Stimulated activated naive CD4-positive, alpha-beta T cell (primary cell): ENCODE results near the gene RBBP8.
A peak's percentile ranks its signal among the peaks of the same experiment; 100 is the strongest.
"Not testable (repeated sequence)": the region's sequence is repeated elsewhere in the genome, so short reads cannot be mapped to it uniquely, and the experiment has no call there.

Experiments used
- DNase-seq, 6 experiments: peaks; one replicate each; lab custom pipeline; 2025; lab: John Stamatoyannopoulos, UW

Gene RBBP8

GRCh38 chr18:22933206-22933965 is at the start of gene RBBP8:
Gene RBBP8 (plus strand): TSS chr18:22933328. CDS start chr18:22936852, 3,524 bp downstream.
- DNase-seq: peak; percentile 60 to 89 (median 71)

- no peak for DNase-seq
Observed at GRCh38 chr18:22883827-22884226, 49.3 kb upstream of the RBBP8 start.

GRCh38 chr18:22885694-22886093 is 47.4 kb upstream of the RBBP8 start:
- DNase-seq: not testable (repeated sequence)

- DNase-seq: no peak
Observed at GRCh38 chr18:22899421-22899820, 33.7 kb upstream of the RBBP8 start.

GRCh38 chr18:22900558-22901238 is 32.4 kb upstream of the RBBP8 start:
- DNase-seq: no peak

- DNase-seq: no peak
Observed at GRCh38 chr18:22902093-22902492, 31.0 kb upstream of the RBBP8 start.

GRCh38 chr18:22903248-22903647 is 29.9 kb upstream of the RBBP8 start:
- DNase-seq: not testable (repeated sequence)

- no peak for DNase-seq
Observed at GRCh38 chr18:22912149-22912548, 21.0 kb upstream of the RBBP8 start.

- no peak for DNase-seq
Observed at GRCh38 chr18:22912835-22913234, 20.3 kb upstream of the RBBP8 start.

GRCh38 chr18:22913861-22914260 is 19.3 kb upstream of the RBBP8 start:
- DNase-seq: no peak

- DNase-seq: no peak
Observed at GRCh38 chr18:22914633-22915032, 18.5 kb upstream of the RBBP8 start.

- DNase-seq: no peak
Observed at GRCh38 chr18:22915337-22915736, 17.8 kb upstream of the RBBP8 start.

- no peak for DNase-seq
Observed at GRCh38 chr18:22921772-22922171, 11.4 kb upstream of the RBBP8 start.

GRCh38 chr18:22924589-22924988 is 8.5 kb upstream of the RBBP8 start:
- DNase-seq: no peak

GRCh38 chr18:22926454-22926853 is 6.7 kb upstream of the RBBP8 start:
- DNase-seq: no peak

GRCh38 chr18:22928339-22928738 is 4.8 kb upstream of the RBBP8 start:
- DNase-seq: no peak

GRCh38 chr18:22930089-22930713 is 2.9 kb upstream of the RBBP8 start:
- DNase-seq: peak; percentile 45 to 71 (median 59)

GRCh38 chr18:22932885-22933205 is 283 bp upstream of the RBBP8 start:
- DNase-seq: no peak

- no peak for DNase-seq
Observed at GRCh38 chr18:22933966-22934423, 867 bp downstream of the RBBP8 start.

GRCh38 chr18:22934789-22935188 is 1.7 kb downstream of the RBBP8 start:
- DNase-seq: no peak

GRCh38 chr18:22935431-22935830 is 2.3 kb downstream of the RBBP8 start:
- DNase-seq: no peak

GRCh38 chr18:22936515-22936914 is 3.4 kb downstream of the RBBP8 start:
- no peak for DNase-seq

GRCh38 chr18:22939649-22940048 is 6.5 kb downstream of the RBBP8 start:
- DNase-seq: no peak
